ENCODE results near the gene LIG4.

LIG4 gene

DNA sequence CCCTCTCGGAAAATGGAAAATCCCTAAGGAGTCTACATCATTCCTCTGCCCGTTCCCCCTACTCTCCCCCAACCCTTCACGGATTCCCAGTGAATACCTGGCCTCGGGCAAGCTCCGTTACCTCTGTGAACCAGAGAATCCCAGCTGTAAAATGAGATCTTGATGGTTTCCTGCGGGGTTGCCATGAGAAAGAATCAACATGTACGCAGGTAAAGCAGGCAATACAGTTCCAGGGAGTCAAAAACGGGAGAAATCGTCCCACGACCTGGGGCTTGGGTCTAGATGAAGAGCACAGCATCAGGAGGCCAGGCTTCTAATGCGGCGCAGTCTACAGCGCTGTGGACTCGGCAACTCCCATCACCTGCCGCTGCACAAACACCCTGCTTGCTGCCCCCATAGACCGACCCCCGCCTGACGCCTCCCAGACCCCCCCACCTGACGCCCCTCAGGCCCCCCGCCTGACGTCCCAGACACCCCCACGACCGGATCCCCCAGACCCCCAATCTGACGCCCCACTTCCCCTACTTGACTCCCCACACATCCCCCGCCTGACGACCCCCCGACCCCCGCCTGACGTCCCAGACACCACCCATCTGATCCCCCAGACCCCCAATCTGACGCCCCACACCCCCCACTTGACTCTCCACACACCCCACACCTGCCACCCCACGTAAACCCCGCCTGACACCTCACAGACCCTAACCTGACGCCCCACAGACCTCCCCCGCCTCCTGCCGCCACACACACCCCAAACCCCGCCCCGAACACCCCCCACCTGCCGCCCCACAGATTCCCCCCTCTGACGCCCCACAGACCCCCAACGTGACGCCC lies 680 bp downstream of the LIG4 start:
- DNase-seq (ENCODE audit: low read depth in 1 of 2, low spot score in 1 of 2), result no peak

DNA sequence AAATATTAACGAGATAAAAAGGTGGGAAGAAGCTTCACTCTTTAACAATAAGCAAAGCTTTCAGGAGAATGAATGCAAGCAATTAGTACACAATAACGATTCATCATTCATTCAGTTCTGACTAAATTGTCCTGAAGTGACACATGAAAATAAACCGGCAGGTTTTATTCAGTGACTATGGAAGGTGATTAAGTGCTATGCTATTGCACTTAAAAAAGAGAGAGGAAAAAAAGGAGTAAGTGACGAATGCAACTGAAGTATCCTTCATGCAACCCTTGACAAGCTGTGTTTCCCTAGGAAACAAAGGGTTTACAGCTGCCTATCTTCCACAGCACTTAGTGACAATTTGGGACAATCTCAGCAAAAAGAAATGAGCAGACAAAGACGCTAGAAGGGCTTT lies 1.4 kb downstream of the LIG4 start:
- in situ Hi-C loops (cut with HindIII; ENCODE audit: low pct_unique_long_range_greater_than_20kb, low sequenced_read_pairs), result no loop called here
- TF ChIP-seq JUND (IDR thresholded peaks at IDR 0.05; ENCODE audit: low read depth), result no peak
- no peak for DNase-seq (ENCODE audit: low read depth in 1 of 2, low spot score in 1 of 2)

More for the DNA sequence above, 680 bp downstream of the LIG4 start:
- in situ Hi-C loops (cut with HindIII; ENCODE audit: low pct_unique_long_range_greater_than_20kb, low sequenced_read_pairs), result no loop called here
- no peak for TF ChIP-seq JUND (IDR thresholded peaks at IDR 0.05; ENCODE audit: low read depth)

DNA sequence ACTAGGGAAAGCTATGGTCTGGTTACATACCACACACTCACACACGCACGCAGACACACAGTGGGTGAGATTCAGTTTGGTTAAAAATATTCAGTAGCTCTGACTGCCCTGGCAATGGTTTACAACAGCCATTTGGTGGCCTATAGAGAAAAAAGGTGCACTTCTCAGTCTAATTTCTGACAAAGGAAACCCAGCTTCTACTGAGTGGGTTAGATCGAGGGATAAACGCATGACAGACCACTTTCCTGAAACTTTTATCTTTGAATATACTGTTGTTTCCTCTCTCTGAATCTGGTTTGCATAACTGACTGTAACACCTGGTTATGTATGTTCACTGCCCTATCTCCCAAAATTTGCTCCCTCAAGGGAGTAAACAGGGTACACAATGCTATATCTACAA lies 2.5 kb downstream of the LIG4 start:
- TF ChIP-seq JUND (IDR thresholded peaks at IDR 0.05; ENCODE audit: low read depth), result no peak
- in situ Hi-C loops (cut with HindIII; ENCODE audit: low pct_unique_long_range_greater_than_20kb, low sequenced_read_pairs), result no loop called here
- no peak for DNase-seq (ENCODE audit: low read depth in 1 of 2, low spot score in 1 of 2)

DNA sequence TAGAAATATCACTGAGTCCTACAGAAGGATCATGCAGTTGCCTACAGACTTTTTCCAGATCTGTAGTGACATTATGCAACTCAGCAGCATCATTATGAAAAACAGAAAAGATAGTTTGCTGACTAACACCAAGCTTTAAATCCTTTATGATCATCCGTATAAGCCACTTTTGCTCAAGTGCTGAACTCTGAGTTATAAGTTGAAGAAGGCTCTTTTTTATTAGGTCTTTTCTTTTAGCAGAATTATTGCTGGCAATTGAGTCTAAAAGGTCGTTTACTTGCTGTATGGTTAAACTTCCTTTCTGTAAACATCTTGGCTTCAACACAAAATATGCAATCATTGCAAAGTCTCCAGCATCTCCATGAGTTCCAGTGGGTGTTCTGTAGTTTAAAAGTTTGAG lies 4.8 kb downstream of the LIG4 start:
- DNase-seq (ENCODE audit: low read depth in 1 of 2, low spot score in 1 of 2), result no peak
- TF ChIP-seq JUND (IDR thresholded peaks at IDR 0.05; ENCODE audit: low read depth), result no peak
- in situ Hi-C loops (cut with HindIII; ENCODE audit: low pct_unique_long_range_greater_than_20kb, low sequenced_read_pairs), result no loop called here

DNA sequence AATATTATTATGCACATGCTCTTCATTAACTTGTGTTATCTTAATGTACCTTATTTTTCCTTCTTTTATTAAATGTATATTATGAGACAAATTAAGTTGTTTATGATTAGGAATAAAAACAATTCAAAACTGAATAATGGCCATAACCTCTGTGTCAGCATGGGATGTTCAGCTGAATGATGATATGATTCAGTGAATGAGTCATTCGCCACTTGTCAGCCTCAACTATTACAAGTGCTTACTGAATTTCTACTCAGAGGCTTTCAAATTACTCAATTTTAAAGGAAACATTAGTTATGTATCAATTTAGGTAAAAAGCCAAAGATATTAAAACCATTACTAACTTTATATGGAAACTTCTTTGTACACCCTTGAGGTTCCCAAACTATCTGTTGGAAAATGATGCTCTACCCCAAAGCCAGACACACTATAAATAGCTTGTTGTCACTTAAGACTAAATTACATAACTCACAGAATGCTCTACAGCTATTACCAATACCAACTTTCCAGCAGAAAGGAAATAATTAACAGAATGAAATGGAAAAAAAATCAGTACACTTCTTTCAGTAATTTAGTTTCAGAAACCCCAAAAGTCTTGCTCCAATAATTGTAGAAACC lies 14.4 kb downstream of the LIG4 start:
- TF ChIP-seq JUND (IDR thresholded peaks at IDR 0.05; ENCODE audit: low read depth), result no peak
- DNase-seq (ENCODE audit: low read depth in 1 of 2, low spot score in 1 of 2), result no peak
- in situ Hi-C loops (cut with HindIII; ENCODE audit: low pct_unique_long_range_greater_than_20kb, low sequenced_read_pairs), result no loop called here

DNA sequence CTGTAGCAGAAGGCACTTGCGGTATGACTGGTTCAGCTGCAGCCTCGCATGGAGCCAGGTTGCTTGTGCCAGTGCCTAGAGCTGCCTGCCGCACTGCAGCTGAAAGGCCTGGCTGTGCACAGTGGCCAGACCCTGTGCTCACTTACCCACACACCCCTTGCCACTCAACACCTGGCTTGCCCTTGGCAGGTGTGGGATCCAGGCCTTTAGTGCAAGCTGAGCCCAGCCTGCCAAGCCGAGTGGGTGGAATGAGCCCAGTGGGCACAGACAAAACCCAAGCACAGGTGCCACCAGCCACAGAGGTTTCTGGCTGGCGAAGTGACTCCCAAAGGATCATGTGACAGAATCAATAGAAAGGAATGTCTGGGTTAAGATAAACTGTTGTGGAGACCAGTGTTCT lies 19.5 kb downstream of the LIG4 start:
- in situ Hi-C loops (cut with HindIII; ENCODE audit: low pct_unique_long_range_greater_than_20kb, low sequenced_read_pairs), result no loop called here
- no peak for TF ChIP-seq JUND (IDR thresholded peaks at IDR 0.05; ENCODE audit: low read depth)
- no peak for DNase-seq (ENCODE audit: low read depth in 1 of 2, low spot score in 1 of 2)

DNA sequence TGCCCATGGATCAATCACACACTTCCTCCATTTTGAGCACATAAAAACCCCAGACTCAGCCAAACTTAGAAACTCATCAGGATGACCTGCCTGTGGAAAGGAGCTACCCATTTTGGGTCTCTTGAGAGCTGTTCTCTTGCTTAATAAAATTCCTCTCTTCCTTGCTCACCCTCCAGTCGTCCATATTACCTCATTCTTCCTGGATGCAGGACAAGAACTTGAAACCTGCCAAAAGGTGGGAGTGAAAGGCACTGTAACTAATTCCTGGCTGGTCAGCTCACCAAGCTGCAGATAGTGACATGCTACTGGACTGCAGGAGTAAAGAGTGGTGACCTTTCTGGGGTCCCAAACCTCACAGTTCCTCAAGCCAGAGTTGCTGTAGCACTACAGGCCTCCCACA lies 20.2 kb downstream of the LIG4 start:
- no peak for TF ChIP-seq JUND (IDR thresholded peaks at IDR 0.05; ENCODE audit: low read depth)
- in situ Hi-C loops (cut with HindIII; ENCODE audit: low pct_unique_long_range_greater_than_20kb, low sequenced_read_pairs), result no loop called here
- DNase-seq (ENCODE audit: low read depth in 1 of 2, low spot score in 1 of 2), result no peak

DNA sequence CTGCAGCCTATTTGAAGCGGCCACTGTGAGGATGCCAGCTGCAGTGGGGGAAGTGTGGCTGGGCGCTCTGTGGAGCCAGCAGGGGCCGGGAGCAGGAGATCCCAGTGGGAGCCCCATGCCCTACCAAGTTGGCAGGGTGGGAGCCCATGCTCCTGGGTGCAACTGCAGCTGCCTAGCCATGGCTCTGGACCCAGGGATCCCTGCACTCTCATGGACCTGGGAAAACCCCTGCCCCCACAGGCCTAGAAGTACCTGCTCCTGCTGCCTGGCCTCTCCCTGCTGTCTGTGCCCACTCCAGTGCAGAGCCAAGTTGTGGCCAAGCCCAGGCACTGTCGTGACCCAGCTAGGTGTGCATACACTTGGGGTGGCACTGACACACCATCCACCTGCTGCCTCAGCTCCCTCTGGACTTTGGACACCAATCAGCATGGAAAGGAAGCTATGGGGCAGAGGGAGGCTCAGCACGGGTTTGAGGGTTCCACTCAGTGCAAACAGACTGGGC lies 20.9 kb downstream of the LIG4 start:
- in situ Hi-C loops (cut with HindIII; ENCODE audit: low pct_unique_long_range_greater_than_20kb, low sequenced_read_pairs), result no loop called here
- no peak for TF ChIP-seq JUND (IDR thresholded peaks at IDR 0.05; ENCODE audit: low read depth)
- DNase-seq (ENCODE audit: low read depth in 1 of 2, low spot score in 1 of 2), result no peak

DNA sequence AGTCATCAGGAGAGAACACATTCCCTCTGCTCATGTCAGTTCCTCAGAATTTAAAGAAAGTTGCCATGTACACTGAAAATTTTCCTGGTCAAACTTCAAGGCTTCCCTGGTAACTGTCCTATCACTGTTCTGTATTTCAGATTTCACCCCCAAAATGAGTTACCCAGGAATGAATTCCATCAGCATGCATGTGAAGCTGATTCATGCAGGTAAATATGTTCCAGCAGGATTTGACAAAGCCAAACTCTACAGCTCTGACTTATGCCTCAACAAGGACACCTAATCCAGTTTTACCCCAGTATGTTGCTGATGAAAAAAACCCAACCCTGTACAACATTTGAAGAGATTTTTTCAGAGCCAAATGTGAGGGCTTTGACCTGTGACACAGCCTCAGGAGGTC lies 21.5 kb downstream of the LIG4 start:
- no peak for TF ChIP-seq JUND (IDR thresholded peaks at IDR 0.05; ENCODE audit: low read depth)
- DNase-seq (ENCODE audit: low read depth in 1 of 2, low spot score in 1 of 2), result no peak
- in situ Hi-C loops (cut with HindIII; ENCODE audit: low pct_unique_long_range_greater_than_20kb, low sequenced_read_pairs), result no loop called here

DNA sequence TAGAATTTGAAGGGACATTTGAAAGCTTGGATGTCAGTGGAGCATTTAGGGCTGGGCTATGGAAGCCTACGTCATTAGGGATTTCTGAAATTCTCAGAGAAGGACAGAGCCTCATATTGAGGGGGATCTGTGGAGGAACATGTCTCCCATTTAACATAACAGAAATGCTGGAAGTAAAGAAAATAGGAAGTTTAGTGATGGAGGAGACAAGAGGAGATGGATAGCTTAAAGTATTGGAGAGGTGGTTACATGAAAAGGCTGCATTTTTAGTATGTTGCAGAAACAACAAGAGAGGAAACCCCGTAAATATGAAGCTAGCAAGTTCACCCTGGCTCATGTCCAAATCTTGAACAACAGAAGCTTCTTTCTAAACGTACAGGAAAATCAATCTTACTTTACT lies 24.4 kb downstream of the LIG4 start:
- TF ChIP-seq JUND (IDR thresholded peaks at IDR 0.05; ENCODE audit: low read depth), result no peak
- DNase-seq (ENCODE audit: low read depth in 1 of 2, low spot score in 1 of 2), result no peak
- in situ Hi-C loops (cut with HindIII; ENCODE audit: low pct_unique_long_range_greater_than_20kb, low sequenced_read_pairs), result no loop called here

DNA sequence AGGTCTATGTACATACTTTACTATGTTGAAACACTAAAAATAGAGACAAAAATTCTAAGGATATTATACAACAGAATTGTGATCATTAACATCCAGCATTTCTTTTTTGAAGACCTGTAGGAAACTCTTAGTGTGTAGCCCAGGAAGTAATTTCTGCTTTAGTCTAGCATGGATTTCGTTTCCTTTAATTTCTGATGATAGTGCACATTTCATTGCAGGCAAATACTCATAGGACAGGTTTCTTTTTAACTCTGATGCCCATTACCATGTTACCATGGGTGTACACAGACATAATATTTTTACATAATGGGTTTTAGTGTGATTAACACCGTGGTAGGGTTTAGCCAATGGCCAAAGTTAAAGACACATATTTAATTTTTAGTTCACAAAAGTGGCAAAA lies 27.1 kb downstream of the LIG4 start:
- no peak for DNase-seq (ENCODE audit: low read depth in 1 of 2, low spot score in 1 of 2)
- TF ChIP-seq JUND (IDR thresholded peaks at IDR 0.05; ENCODE audit: low read depth), result no peak
- in situ Hi-C loops (cut with HindIII; ENCODE audit: low pct_unique_long_range_greater_than_20kb, low sequenced_read_pairs), result no loop called here

DNA sequence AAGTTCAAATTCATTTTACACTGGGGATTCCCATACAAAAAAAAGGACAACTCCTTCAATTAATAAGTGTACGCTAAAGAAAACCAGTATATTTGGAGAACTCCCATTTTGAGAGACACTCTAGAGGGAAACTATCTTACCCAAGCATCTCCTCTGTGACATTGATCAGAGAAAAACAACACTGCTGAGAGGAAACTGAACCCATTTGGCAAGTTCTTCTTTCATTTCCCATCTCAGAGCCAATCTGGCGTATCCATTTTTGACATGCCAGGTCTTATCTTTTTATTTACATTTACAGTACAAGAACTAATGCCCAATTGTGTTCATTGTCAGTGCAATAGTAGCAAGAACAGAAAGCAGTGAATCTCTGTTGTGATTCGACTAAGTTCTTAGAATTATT lies 30.1 kb downstream of the LIG4 start:
- in situ Hi-C loops (cut with HindIII; ENCODE audit: low pct_unique_long_range_greater_than_20kb, low sequenced_read_pairs), result no loop called here
- no peak for DNase-seq (ENCODE audit: low read depth in 1 of 2, low spot score in 1 of 2)
- no peak for TF ChIP-seq JUND (IDR thresholded peaks at IDR 0.05; ENCODE audit: low read depth)

DNA sequence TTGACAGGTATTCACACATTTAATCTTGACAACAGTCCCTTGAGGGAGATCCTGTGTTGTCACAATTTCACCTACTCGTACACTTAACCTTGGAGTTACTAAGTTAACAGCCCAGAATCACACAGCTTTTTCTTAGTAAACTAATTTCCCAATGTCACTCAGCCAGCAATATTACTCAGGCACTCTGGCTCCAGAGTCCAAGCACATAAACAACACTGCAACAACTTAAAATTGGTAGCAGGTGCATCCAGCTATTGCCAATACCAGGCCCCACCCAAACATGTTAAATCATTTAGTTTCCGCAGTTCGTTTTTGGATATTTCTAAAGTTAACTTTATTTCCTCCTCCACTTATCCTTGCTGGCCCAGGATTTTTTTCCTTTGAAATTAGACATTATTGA lies 32.7 kb downstream of the LIG4 start:
- TF ChIP-seq JUND (IDR thresholded peaks at IDR 0.05; ENCODE audit: low read depth), result no peak

More for the DNA sequence above, 32.7 kb downstream of the LIG4 start:
- no peak for DNase-seq (ENCODE audit: low read depth in 1 of 2, low spot score in 1 of 2)
- in situ Hi-C loops (cut with HindIII; ENCODE audit: low pct_unique_long_range_greater_than_20kb, low sequenced_read_pairs), result no loop called here
